ENCODE results near the gene E2F4.

The E2F4 gene

DNA sequence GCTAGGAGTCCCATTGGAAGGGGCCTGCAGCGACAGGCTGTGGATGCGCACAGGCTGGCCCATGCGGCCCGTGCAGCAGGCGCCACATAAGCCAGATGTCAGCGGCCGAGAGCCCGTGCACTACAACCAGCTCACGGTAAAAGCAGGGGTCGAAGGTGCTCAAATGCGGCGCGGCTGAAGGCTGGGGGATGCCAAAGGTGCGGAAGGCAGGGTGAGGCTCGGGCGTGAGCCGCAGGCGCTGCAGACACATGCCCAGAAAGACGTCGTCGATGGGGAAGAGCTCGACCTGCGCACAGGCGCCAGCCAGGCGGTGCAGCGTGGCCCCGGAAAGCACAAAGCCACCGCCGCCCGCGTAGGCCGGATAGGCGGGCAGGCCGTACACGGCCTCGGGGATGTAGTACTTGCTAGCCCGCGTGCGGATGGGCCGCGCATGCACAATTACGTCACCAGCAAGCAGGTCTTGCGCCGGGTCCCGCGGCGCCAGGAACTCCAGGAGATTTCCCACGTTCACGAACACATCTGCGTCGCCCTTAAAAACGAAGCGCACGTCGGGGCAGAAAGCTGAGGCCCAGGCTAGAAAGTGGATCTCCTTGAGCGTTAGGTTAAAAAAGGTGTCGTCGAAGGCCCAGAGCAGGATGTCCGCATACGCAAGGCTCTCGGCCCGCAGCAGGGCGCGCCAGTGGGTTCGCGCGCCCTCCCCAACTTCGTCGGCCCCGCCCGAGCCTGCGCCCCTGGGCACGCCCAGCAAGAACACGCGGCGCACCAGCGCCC is 42.5 kb upstream of the E2F4 start:
- no peak for ATAC-seq
- TF ChIP-seq ZNF70 (CRISPR knock-in tag; IDR thresholded peaks at IDR 0.05): no peak
- peak; percentile 86; the same call in 1 of the 2 replicates for TF ChIP-seq ZFP3 (CRISPR knock-in tag; IDR thresholded peaks at IDR 0.05)

DNA sequence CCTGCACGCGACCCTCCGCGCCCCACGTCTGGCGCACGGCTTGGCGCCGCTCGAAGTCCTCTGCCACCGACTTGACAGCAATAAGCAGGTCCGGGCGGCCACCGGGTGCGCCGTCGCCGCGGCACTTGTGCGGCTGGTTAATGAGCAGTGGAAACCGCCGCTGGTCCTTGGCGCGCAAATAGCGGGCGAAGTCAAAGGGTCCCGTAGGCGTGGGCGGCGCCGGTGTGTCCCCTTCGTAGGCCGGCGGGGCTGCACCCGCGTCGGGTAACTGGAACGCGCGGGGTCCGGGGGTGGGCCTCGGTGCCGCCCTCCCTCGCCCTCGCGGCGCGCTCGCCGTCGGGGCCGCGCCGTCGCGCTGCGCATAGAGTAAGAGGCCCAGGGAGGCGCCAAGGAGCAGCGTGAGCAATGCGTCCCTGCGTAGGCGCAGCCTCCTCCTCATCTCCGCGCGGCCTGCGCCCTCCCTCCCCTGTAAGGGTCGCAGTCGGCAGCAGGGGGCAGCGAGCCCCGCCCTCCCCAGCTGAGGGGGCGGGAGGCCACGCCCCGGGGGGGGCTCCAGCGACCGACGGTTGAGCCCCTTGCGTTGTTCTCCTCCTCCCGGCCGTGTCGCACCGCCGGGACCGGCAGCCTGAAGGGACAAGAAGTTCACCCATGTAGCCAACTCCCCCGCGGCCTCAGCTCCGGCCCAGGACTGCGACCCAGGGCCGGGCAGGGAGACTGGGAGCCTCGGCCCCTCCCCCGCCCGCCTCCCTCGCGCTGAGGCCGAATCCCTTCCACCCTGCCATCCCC is 41.7 kb upstream of the E2F4 start:
- peak; percentile 62 for ATAC-seq
- TF ChIP-seq GLIS3 (CRISPR knock-in tag; IDR thresholded peaks at IDR 0.05) (no peak), ARNTL (CRISPR knock-in tag; IDR thresholded peaks at IDR 0.05; ENCODE audit: borderline replicate concordance, low read depth) (no peak), ZFP3 (CRISPR knock-in tag; IDR thresholded peaks at IDR 0.05) (0 out of 2 replicates have a peak, but pooled peaks have one; percentile 21)
- TF ChIP-seq, protein P1, sequence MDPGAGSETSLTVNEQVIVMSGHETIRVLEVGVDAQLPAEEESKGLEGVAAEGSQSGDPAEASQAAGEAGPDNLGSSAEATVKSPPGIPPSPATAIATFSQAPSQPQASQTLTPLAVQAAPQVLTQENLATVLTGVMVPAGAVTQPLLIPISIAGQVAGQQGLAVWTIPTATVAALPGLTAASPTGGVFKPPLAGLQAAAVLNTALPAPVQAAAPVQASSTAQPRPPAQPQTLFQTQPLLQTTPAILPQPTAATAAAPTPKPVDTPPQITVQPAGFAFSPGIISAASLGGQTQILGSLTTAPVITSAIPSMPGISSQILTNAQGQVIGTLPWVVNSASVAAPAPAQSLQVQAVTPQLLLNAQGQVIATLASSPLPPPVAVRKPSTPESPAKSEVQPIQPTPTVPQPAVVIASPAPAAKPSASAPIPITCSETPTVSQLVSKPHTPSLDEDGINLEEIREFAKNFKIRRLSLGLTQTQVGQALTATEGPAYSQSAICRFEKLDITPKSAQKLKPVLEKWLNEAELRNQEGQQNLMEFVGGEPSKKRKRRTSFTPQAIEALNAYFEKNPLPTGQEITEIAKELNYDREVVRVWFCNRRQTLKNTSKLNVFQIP (CRISPR knock-in tag; IDR thresholded peaks at IDR 0.05; ENCODE audit: borderline replicate concordance, low read depth): no peak
- TF ChIP-seq, protein P2, sequence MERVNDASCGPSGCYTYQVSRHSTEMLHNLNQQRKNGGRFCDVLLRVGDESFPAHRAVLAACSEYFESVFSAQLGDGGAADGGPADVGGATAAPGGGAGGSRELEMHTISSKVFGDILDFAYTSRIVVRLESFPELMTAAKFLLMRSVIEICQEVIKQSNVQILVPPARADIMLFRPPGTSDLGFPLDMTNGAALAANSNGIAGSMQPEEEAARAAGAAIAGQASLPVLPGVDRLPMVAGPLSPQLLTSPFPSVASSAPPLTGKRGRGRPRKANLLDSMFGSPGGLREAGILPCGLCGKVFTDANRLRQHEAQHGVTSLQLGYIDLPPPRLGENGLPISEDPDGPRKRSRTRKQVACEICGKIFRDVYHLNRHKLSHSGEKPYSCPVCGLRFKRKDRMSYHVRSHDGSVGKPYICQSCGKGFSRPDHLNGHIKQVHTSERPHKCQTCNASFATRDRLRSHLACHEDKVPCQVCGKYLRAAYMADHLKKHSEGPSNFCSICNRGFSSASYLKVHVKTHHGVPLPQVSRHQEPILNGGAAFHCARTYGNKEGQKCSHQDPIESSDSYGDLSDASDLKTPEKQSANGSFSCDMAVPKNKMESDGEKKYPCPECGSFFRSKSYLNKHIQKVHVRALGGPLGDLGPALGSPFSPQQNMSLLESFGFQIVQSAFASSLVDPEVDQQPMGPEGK (CRISPR knock-in tag; IDR thresholded peaks at IDR 0.05; ENCODE audit: borderline replicate concordance): peak; percentile 51; the same call in 1 of the 2 replicates
- TF ChIP-seq, protein P3, sequence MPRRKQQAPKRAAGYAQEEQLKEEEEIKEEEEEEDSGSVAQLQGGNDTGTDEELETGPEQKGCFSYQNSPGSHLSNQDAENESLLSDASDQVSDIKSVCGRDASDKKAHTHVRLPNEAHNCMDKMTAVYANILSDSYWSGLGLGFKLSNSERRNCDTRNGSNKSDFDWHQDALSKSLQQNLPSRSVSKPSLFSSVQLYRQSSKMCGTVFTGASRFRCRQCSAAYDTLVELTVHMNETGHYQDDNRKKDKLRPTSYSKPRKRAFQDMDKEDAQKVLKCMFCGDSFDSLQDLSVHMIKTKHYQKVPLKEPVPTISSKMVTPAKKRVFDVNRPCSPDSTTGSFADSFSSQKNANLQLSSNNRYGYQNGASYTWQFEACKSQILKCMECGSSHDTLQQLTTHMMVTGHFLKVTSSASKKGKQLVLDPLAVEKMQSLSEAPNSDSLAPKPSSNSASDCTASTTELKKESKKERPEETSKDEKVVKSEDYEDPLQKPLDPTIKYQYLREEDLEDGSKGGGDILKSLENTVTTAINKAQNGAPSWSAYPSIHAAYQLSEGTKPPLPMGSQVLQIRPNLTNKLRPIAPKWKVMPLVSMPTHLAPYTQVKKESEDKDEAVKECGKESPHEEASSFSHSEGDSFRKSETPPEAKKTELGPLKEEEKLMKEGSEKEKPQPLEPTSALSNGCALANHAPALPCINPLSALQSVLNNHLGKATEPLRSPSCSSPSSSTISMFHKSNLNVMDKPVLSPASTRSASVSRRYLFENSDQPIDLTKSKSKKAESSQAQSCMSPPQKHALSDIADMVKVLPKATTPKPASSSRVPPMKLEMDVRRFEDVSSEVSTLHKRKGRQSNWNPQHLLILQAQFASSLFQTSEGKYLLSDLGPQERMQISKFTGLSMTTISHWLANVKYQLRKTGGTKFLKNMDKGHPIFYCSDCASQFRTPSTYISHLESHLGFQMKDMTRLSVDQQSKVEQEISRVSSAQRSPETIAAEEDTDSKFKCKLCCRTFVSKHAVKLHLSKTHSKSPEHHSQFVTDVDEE (CRISPR knock-in tag; IDR thresholded peaks at IDR 0.05): no peak

DNA sequence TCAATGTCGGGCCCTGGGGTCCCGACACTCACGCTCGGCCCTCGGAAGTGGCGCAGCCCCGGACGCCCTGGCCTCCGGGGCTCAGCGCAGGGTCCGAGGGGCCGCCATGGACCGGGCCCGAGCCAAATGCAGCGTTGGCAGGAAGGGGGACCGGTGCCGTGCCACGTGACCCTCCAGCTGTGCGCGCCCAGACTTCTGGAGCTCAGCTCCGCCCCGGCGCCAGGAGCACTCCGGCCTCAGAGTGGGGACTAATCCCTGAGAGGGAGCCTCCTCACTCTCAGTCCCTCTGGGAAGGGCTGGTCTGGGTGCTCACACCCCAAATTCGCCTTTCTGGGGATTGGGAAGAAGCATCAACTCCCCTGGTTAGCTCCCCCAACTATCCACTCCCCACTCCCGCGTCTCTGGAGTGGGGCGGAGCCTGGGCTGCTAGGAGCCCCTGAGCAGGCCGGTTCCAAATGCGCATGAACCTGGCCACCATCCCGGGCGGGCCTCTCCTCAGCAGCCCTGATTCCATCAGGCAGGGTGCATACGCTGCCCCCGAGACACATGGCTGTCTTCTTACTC is 41.0 kb upstream of the E2F4 start, which contains the start of gene B3GNT9:
B3GNT9 (minus strand) TSS at position 166 of the 564 bp plus-strand sequence. CDS start 513 bp downstream, outside the sequence.
- peak; percentile 76 for ATAC-seq
- TF ChIP-seq TCF4 (CRISPR knock-in tag; IDR thresholded peaks at IDR 0.05; ENCODE audit: borderline replicate concordance): peak; percentile 15; the same call in 1 of the 2 replicates
- TF ChIP-seq, protein P4, sequence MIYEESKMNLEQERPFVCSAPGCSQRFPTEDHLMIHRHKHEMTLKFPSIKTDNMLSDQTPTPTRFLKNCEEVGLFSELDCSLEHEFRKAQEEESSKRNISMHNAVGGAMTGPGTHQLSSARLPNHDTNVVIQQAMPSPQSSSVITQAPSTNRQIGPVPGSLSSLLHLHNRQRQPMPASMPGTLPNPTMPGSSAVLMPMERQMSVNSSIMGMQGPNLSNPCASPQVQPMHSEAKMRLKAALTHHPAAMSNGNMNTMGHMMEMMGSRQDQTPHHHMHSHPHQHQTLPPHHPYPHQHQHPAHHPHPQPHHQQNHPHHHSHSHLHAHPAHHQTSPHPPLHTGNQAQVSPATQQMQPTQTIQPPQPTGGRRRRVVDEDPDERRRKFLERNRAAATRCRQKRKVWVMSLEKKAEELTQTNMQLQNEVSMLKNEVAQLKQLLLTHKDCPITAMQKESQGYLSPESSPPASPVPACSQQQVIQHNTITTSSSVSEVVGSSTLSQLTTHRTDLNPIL (CRISPR knock-in tag; IDR thresholded peaks at IDR 0.05; ENCODE audit: low read depth): no peak

DNA sequence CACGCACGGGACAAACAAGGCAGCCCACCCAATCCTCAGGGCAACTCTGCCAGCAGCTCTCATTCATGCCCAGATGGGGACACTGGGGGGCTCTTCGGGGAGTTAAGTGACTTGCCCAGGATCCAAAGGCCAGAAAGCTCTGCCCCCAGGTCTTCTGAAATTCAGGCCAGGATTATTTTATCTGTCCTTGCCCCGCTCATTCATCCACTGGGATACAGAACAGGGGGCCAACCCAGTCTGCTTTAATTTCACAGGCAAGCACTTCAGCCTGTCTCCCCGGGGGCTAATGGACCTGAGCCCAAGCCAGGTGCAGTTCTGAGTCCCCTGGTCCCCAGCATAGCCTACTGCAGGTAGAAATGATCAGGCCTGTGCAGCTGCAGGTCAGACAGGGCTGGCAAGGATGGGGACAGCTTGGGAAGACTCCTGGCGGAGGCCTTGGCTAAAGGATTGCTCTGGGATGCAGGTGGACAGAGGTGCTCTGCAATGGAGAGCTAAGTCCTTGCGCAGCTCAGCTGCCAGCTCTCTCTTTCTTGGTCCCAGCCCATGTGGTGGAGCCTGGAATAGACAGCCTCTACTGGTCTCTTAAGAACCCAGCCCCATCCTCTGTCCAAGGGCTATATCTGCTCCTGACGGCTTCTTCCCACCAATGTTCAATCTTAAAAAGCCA is 40.4 kb upstream of the E2F4 start:
- ATAC-seq: 0 out of 3 replicates have a peak, but pooled peaks have one; percentile 1
- TF ChIP-seq ESRRG (CRISPR knock-in tag; IDR thresholded peaks at IDR 0.05) (no peak), SNAI2 (CRISPR knock-in tag; IDR thresholded peaks at IDR 0.05) (no peak), ZFP30 (CRISPR knock-in tag; IDR thresholded peaks at IDR 0.05) (no peak), OSR1 (CRISPR knock-in tag; IDR thresholded peaks at IDR 0.05) (no peak), TCF4 (CRISPR knock-in tag; IDR thresholded peaks at IDR 0.05; ENCODE audit: borderline replicate concordance) (no peak), ZC3H10 (CRISPR knock-in tag; IDR thresholded peaks at IDR 0.05) (no peak), ZNF565 (CRISPR knock-in tag; conservative IDR thresholded peaks at IDR 0.05; ENCODE audit: low read depth) (no peak), ZNF8 (CRISPR knock-in tag; IDR thresholded peaks at IDR 0.05) (no peak), CSDC2 (CRISPR knock-in tag; IDR thresholded peaks at IDR 0.05) (no peak), BACH2 (CRISPR knock-in tag; IDR thresholded peaks at IDR 0.05; ENCODE audit: borderline replicate concordance) (no peak)
- TF ChIP-seq, protein P2 (CRISPR knock-in tag; IDR thresholded peaks at IDR 0.05; ENCODE audit: borderline replicate concordance): no peak
- TF ChIP-seq, protein P1 (CRISPR knock-in tag; IDR thresholded peaks at IDR 0.05; ENCODE audit: borderline replicate concordance, low read depth): no peak
- TF ChIP-seq, protein P5, sequence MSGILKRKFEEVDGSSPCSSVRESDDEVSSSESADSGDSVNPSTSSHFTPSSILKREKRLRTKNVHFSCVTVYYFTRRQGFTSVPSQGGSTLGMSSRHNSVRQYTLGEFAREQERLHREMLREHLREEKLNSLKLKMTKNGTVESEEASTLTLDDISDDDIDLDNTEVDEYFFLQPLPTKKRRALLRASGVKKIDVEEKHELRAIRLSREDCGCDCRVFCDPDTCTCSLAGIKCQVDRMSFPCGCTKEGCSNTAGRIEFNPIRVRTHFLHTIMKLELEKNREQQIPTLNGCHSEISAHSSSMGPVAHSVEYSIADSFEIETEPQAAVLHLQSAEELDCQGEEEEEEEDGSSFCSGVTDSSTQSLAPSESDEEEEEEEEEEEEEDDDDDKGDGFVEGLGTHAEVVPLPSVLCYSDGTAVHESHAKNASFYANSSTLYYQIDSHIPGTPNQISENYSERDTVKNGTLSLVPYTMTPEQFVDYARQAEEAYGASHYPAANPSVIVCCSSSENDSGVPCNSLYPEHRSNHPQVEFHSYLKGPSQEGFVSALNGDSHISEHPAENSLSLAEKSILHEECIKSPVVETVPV (CRISPR knock-in tag; IDR thresholded peaks at IDR 0.05): no peak

All from SK-N-SH treated with all-trans-retinoic acid at 6 μM for 48 hours (cell line).